Measurements from ENCODE around the gene TTLL11.

GRCh38 chr9:122113574-122113973, 20.5 kb upstream of the TTLL11 start:
- TF ChIP-seq CTCF (IDR thresholded peaks at IDR 0.05) (no peak), POLR2A (IDR thresholded peaks at IDR 0.05) (no peak), EP300 (IDR thresholded peaks at IDR 0.05) (no peak), POLR2AphosphoS5 (IDR thresholded peaks at IDR 0.05) (no peak)

All from upper lobe of left lung (tissue), 4 donors.